HG03103 (cell line): Measurements from ENCODE around the gene MAPK13.
A peak's percentile ranks its signal among the peaks of the same experiment; 100 is the strongest.
"Not testable (repeated sequence)": the region's sequence is repeated elsewhere in the genome, so short reads cannot be mapped to it uniquely, and the experiment has no call there.

Experiments used
- ATAC-seq: cut with Tn5 transposase; IDR thresholded peaks from one replicate; pipeline ENCODE4 v1.9.1; 2021; ENCODE audit warnings: low read depth; ENCODE audit not compliant: unreplicated experiment

MAPK13 gene

DNA sequence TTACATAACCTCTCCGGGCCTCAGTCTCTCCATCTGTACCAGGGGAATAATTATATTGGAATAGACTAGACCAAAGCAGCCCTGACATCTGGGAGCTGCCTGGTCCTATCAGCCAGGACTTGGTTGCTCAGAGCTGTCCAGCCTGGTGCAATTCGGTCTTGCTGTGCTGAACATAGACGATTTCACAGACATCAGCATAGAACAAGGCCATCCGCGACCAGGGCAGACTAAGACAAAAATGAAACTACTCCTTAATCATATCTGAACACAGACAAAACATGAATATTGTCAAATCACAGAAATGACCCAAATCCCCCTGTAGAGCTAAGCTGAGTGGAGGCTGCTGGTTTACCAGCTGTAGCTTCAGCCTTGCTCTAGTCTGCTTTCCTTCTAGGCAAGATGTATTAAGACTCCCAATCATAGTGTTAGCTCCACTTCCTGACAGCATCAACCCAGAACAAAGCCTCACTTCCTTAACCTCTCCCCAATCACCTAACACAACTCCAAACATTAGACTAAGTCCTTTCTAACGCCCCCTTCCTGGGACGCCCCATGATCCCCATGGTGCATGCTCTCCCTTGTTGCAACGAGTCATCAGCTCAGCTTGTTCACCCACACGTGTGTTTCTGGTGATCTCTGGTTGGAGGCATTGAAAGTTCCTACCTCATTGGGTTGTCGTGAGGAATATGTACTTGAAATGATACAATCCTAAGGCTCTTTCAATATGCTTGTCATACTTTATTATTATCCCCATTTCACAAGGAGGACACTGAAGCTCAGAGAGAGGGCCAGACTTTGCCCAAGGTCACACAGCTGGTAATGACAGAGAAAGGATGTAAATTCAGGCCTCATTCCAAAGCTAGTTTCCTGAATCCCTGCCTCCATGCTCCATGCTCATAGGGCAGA lies 3.5 kb upstream of the MAPK13 start:
- no peak for ATAC-seq

DNA sequence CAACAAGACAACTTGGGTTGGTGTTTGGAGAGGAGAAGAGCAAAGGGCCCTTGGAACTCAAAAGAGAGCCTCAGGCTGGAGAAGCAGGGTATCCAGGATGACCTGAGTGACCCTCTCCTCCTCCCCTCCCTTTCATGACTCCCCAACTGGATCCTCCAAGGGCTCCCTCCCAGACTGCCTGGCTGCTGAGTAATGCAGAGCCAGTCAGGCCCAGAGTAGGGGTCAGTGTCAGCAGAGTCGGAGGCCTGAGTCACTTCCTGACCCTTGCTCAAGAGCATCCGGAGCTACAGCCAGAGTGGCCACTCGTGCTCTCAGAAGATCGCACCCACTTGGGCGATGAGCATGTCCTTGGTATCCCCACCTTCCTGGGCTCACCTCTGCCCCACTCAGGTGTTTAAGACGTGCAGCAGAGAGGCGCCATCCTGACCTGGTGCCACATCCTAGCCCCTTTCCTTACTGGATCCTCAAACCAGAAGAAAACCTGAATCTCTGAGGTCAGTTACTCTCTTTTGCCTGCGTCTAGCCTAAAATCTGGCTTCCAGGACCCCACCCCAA lies 2.8 kb upstream of the MAPK13 start:
- ATAC-seq: no peak

DNA sequence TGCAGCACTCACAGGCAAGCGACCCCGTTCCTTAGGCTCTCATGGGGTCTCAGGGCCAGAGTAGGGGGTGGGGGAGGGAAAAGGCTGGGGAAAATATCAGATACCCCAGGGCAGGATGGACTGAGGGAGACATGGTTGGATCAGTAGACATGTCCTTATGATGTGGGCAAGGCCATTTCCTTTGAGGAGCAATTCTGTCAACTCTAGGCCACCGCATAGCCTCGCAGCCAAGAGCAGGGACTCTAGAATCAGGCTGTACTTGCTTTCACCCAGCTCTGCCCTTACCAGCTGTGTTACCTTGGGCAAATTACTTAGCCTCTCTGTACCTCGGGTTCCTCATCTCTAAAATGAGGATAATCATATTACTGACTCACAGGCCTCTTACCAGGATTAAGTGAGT lies 2.2 kb upstream of the MAPK13 start:
- no peak for ATAC-seq

GRCh38 chr6:36128793-36129192 lies 1.5 kb upstream of the MAPK13 start:
- no peak for ATAC-seq

DNA sequence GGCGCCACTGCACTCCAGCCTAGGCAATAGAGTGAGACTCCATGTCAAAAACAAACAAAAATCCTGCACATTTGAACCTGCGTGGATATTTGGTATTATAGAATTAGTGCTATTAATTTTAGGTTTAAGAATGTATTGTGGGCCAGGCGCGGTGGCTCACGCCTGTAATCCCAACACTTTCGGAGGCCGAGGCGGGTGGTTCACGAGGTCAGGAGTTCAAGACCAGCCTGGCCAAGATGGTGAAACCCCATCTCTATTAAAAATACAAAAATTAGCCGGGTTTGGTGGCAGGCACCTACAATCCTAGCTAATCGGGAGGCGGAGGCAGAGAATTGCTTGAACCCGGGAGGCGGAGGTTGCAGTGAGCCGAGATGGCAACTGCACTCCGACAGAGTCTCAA lies 979 bp upstream of the MAPK13 start:
- ATAC-seq: not testable (repeated sequence)

GRCh38 chr6:36130667-36131510 lies 576 bp downstream of the MAPK13 start:
- no peak for ATAC-seq

DNA sequence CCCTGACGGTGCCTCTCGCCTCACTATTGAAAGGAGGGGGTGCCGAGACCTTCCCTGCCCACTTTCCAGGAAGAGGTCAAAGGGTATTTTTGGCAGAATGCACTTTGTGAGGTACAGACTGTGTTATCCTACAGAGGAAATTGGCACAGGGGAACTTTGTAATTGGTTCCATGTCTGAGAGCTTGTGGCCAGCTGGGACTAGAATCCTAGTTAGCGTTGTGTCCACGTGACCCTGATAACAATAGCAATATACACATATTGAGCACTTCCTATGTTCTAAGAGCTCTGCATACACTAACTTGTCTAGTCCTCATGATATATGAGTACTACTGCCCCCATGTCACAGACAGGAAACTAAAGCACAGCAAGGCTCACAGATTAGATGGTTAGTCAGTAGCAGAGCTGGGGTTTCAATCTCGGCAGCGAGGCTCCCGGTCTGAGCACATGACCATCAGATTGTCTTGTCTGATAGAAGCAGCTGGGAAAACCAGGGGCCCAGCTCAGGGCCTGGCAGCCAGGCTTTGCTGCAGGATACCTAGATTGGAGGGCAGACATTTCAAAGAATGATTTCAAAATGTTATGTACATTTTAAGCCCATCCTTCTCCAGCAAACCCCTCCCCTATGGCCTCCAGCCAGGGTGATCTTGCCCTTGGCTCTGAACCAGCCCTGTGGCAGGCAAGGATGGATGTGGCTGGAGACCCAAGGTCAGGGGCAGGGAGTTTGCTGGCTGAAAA lies 1.4 kb downstream of the MAPK13 start:
- peak; percentile 78 for ATAC-seq

- no peak for ATAC-seq
These were observed 2.1 kb downstream of the MAPK13 start for GRCh38 chr6:36132246-36132895.

- ATAC-seq: no peak
These were observed 2.8 kb downstream of the MAPK13 start for GRCh38 chr6:36133148-36133547.

- ATAC-seq: no peak
These were observed 3.6 kb downstream of the MAPK13 start for GRCh38 chr6:36133912-36134311.

GRCh38 chr6:36135053-36135731 lies 4.9 kb downstream of the MAPK13 start:
- ATAC-seq: no peak

GRCh38 chr6:36136034-36136433 lies 5.7 kb downstream of the MAPK13 start:
- ATAC-seq: no peak

- no peak for ATAC-seq
These were observed 6.2 kb downstream of the MAPK13 start for GRCh38 chr6:36136551-36136950.

- ATAC-seq: no peak
These were observed 8.4 kb downstream of the MAPK13 start for GRCh38 chr6:36138667-36139066.

DNA sequence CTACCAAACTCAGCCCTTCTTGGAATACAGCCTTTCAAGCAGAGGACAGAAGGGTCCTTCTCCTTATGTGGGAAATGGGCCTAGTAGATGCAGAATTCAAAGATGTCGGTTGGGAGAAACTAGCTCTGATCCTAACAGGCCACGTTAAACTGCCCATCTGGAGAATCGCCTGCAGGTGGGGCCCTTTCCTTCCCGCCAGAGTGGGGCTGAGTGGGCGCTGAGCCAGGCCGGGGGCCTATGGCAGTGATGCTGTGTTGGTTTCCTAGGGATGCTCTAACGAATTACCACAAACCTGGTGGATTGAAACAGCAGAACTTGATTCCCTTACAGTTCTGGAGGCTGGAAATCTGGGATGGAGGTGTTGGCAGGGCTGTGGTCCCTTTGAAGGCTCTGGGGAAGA lies 9.1 kb downstream of the MAPK13 start:
- ATAC-seq: no peak

- no peak for ATAC-seq
These were observed 9.8 kb downstream of the MAPK13 start for GRCh38 chr6:36139991-36140710.

DNA sequence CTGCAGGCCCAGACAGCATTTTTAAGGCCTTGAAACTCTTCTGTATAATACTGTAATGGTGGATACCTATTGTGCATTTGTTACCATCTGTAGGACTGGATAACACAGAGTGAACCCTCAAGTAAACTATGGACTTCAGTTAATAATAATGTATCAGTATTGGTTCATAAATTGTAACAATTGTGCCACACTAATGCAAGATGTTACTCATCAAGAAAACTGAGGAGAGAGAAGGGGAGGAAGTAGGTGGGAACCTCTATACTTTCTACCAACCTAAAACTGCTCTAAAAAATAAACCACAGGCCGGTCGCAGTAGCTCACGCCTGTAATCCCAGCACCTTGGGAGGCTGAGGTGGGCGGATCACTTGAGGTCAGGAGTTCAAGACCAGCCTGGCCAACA lies 10.8 kb downstream of the MAPK13 start:
- ATAC-seq: no peak

- no peak for ATAC-seq
These were observed 11.6 kb downstream of the MAPK13 start for GRCh38 chr6:36141961-36142360.
